Measurements from ENCODE around the gene TRIP4. TPM values are rescaled to one million over a fixed set of nuclear protein-coding genes. Genes with fewer than 3 reads are reported as not detected.

Gene TRIP4
- total and polyA plus RNA-seq, 2 donors (not counting 3 experiments of a cell fraction or from before 2014, with no cell fraction given) = 10.9 to 31.1 TPM

GRCh38 chr15:64447536-64448315 lies 60.1 kb downstream of the TRIP4 start:
- Histone ChIP-seq H3K9me1 (replicated peaks; ENCODE audit: control insufficient read depth, extremely low read depth, insufficient read depth, low read length) (no peaks in the 10 kb centered on the region), H3K27me3 (ENCODE audit: control insufficient read depth in 2 of 2, insufficient read depth in 2 of 2, low read length in 2 of 2) (no peaks in the 10 kb centered on the region), H3K79me2 (ENCODE audit: control insufficient read depth, insufficient read depth, low read length) (no peaks in the 10 kb centered on the region), H3K9me3 (replicated peaks; ENCODE audit: control insufficient read depth, insufficient read depth, low read length) (no peaks in the 10 kb centered on the region), H3K4me2 (ENCODE audit: insufficient read depth, low read length) (no peak overlapping the region), H4K20me1 (replicated peaks; ENCODE audit: control insufficient read depth, extremely low read depth, insufficient read depth, low read length) (no peaks in the 10 kb centered on the region), H3K9ac (replicated peaks; ENCODE audit: extremely low read depth, insufficient read depth, low read length) (no peak overlapping the region), H3K27ac (ENCODE audit: insufficient read depth, low read depth, low read length) (no peak overlapping the region), H2AFZ (ENCODE audit: low read depth, low read length) (no peak overlapping the region), H3K4me1 (ENCODE audit: control insufficient read depth, extremely low read depth, insufficient read depth, low read length) (peaks cover 32% of the 10 kb centered on the region), H3K4me3 (replicated peaks in 1 of 3; ENCODE audit: insufficient read depth in 1 of 3, low read depth in 1 of 3, low read length in 3 of 3) (no peak overlapping the region), H3K36me3 (ENCODE audit: control insufficient read depth in 2 of 2, extremely low read depth in 1 of 2, insufficient read depth in 2 of 2, low read length in 2 of 2) (peaks cover 3 to 5% of the 10 kb centered on the region in 2 experiments)
- POLR2A ChIA-PET = no interaction called here
- TF ChIP-seq POLR2A (IDR thresholded peaks at IDR 0.05; ENCODE audit: low read depth, low read length) = no peak
- no peak for TF ChIP-seq FOS (IDR thresholded peaks at IDR 0.05; ENCODE audit: borderline replicate concordance, insufficient read depth, low read length)
- no peak for TF ChIP-seq EZH2 (IDR thresholded peaks at IDR 0.05; ENCODE audit: borderline replicate concordance, low read depth, low read length, severe bottlenecking)
- no peak for TF ChIP-seq GATA2 (IDR thresholded peaks at IDR 0.05; ENCODE audit: insufficient read depth, insufficient read length, low read depth, low read length)
- no peak for TF ChIP-seq MYC (IDR thresholded peaks at IDR 0.05; ENCODE audit: low read depth, low read length)
- no peak for TF ChIP-seq MAX (IDR thresholded peaks at IDR 0.05; ENCODE audit: insufficient read depth, insufficient read length)
- BruUV-seq (replicated peaks) = no TSS peak
- CTCF ChIA-PET = interaction anchor here (1.3 kb wide), 1 partner anchor 10 kb away, joined by 6 read pairs; no protein-coding TSS in a partner anchor
- intact Hi-C loops (cut with micrococcal nuclease) = no loop called here
- DNase-seq (ENCODE audit: low read depth, low spot score) (no peak), FAIRE-seq (no peak)
- dilution Hi-C loops (cut with MboI; ENCODE audit: extremely low pct_ligation_motif_present, low sequenced_read_pairs) = no loop called here

All from endothelial cell of umbilical vein (primary cell).